Astrocyte (in vitro differentiated cells and primary cell): ENCODE data around the gene ADORA1. TPM values are rescaled to one million over a fixed set of nuclear protein-coding genes. Genes with fewer than 3 reads are reported as not detected.

Experiments
- DNase-seq: peaks from one replicate; pipeline ENCODE4 v3.0.0-alpha.2; 2010; ENCODE audit warnings: low read depth
- FAIRE-seq: peaks from 2 replicates; lab custom pipeline; 2011; peaks lifted over from hg19 to GRCh38; lab: Jason Lieb, UNC
- H2AFZ ChIP-seq: 2 replicates; pipeline ENCODE4 v1.6.0; 2012; ENCODE audit warnings: low read depth, low read length, inconsistent platforms
- H3K27ac ChIP-seq: 2 replicates; pipeline ENCODE4 v1.5.1; 2011; ENCODE audit warnings: low read depth, low read length, inconsistent platforms
- H3K27me3 ChIP-seq: 2 replicates; pipeline ENCODE4 v1.6.0; 2011; ENCODE audit warnings: low read length, inconsistent platforms; ENCODE audit not compliant: insufficient read depth
- H3K36me3 ChIP-seq: 2 replicates; pipeline ENCODE4 v1.5.1; 2011; ENCODE audit warnings: low read length, inconsistent platforms; ENCODE audit not compliant: insufficient read depth
- H3K4me1 ChIP-seq: 2 replicates; pipeline ENCODE4 v1.5.1; 2011; ENCODE audit warnings: low read length, inconsistent platforms; ENCODE audit not compliant: insufficient read depth
- H3K4me2 ChIP-seq: 2 replicates; pipeline ENCODE4 v1.6.0; 2012; ENCODE audit warnings: low read length, inconsistent platforms
- H3K4me3 ChIP-seq: 2 replicates; pipeline ENCODE4 v1.5.1; 2011; ENCODE audit warnings: low read depth, mild to moderate bottlenecking, low read length, inconsistent platforms; ENCODE audit not compliant: insufficient read depth
- H3K79me2 ChIP-seq: 2 replicates; pipeline ENCODE4 v1.6.0; 2012; ENCODE audit warnings: mild to moderate bottlenecking, low read length, inconsistent platforms; ENCODE audit not compliant: insufficient read depth
- H3K9ac ChIP-seq: 2 replicates; pipeline ENCODE4 v1.6.0; 2012; ENCODE audit warnings: mild to moderate bottlenecking, low read length, inconsistent platforms
- H3K9me3 ChIP-seq: 2 replicates; pipeline ENCODE4 v1.5.1; 2012; ENCODE audit warnings: low read depth, mild to moderate bottlenecking, low read length, inconsistent platforms; ENCODE audit not compliant: insufficient read depth
- H4K20me1 ChIP-seq: 2 replicates; pipeline ENCODE4 v1.6.0; 2012; ENCODE audit warnings: low read length, inconsistent platforms; ENCODE audit not compliant: insufficient read depth
- H3K27ac Mint-ChIP-seq: one replicate; pipeline ENCODE4 v1.8.0; 2021; ENCODE audit warnings: mild to moderate bottlenecking, mixed read lengths; ENCODE audit not compliant: unreplicated experiment
- H3K27me3 Mint-ChIP-seq: one replicate; pipeline ENCODE4 v1.8.0; 2021; ENCODE audit warnings: low read depth, mixed read lengths; ENCODE audit not compliant: unreplicated experiment
- H3K36me3 Mint-ChIP-seq: one replicate; pipeline ENCODE4 v1.8.0; 2021; ENCODE audit warnings: low read depth, mixed read lengths; ENCODE audit not compliant: unreplicated experiment
- H3K4me1 Mint-ChIP-seq: one replicate; pipeline ENCODE4 v1.8.0; 2021; ENCODE audit warnings: low read depth, mixed read lengths; ENCODE audit not compliant: unreplicated experiment
- H3K4me3 Mint-ChIP-seq: one replicate; pipeline ENCODE4 v1.8.0; 2021; ENCODE audit warnings: mild to moderate bottlenecking, moderate library complexity, mixed read lengths; ENCODE audit not compliant: unreplicated experiment
- H3K9me3 Mint-ChIP-seq: one replicate; pipeline ENCODE4 v1.8.0; 2021; ENCODE audit warnings: mild to moderate bottlenecking, mixed read lengths; ENCODE audit not compliant: unreplicated experiment
- CTCF ChIP-seq: IDR thresholded peaks from 2 replicates; pipeline ENCODE4 v1.5.1; 2011; ENCODE audit warnings: low read depth, mild to moderate bottlenecking, inconsistent platforms, low read length, moderate library complexity; ENCODE audit not compliant: insufficient read depth
- EZH2 ChIP-seq: IDR thresholded peaks from 2 replicates; pipeline ENCODE4 v1.6.1; 2012; ENCODE audit warnings: mild to moderate bottlenecking, low read length, inconsistent platforms; ENCODE audit not compliant: insufficient read depth
- total RNA-seq: library from RNA; stranded (reverse); gene quantifications from 2 replicates; pipeline ENCODE4 v1.2.1, GENCODE V29; 2021

The ADORA1 gene
- total RNA-seq, 1 donor from 2014 or later, result 5.7 TPM

GRCh38 chr1:203113308-203113707, 14.2 kb upstream of the ADORA1 start:
- Mint-ChIP-seq H3K27ac (no peak overlapping the region), H3K4me1 (no peaks in the 10 kb centered on the region), H3K9me3 (peaks cover 1% of the 10 kb centered on the region), H3K27me3 (peaks cover 45% of the 10 kb centered on the region), H3K4me3 (no peak overlapping the region), H3K36me3 (no peaks in the 10 kb centered on the region)
- Histone ChIP-seq H3K4me2 (no peak overlapping the region), H3K27ac (no peak overlapping the region), H3K4me1 (no peaks in the 10 kb centered on the region), H4K20me1 (no peaks in the 10 kb centered on the region), H3K9me3 (no peaks in the 10 kb centered on the region), H3K9ac (no peak overlapping the region), H3K36me3 (no peaks in the 10 kb centered on the region), H3K79me2 (no peaks in the 10 kb centered on the region), H3K4me3 (no peak overlapping the region), H3K27me3 (peaks cover 65% of the 10 kb centered on the region), H2AFZ (no peak overlapping the region)
- TF ChIP-seq EZH2 (no peak), CTCF (no peak)
- DNase-seq (no peak), FAIRE-seq (no peak)

- no peaks in the 10 kb centered on the region for H3K79me2 ChIP-seq
- Mint-ChIP-seq H3K4me1 (no peaks in the 10 kb centered on the region), H3K9me3 (peaks cover 1% of the 10 kb centered on the region), H3K4me3 (no peak overlapping the region), H3K36me3 (no peaks in the 10 kb centered on the region), H3K27me3 (peaks cover 47% of the 10 kb centered on the region), H3K27ac (no peak overlapping the region)
- no peak overlapping the region for H3K4me3 ChIP-seq
- DNase-seq (no peak), FAIRE-seq (no peak)
- peaks cover 67% of the 10 kb centered on the region for H3K27me3 ChIP-seq
- H3K9me3 ChIP-seq, result no peaks in the 10 kb centered on the region
- no peak for TF ChIP-seq EZH2
- no peak for TF ChIP-seq CTCF
- no peak overlapping the region for H3K9ac ChIP-seq
- no peaks in the 10 kb centered on the region for H4K20me1 ChIP-seq
- no peak overlapping the region for H2AFZ ChIP-seq
- H3K36me3 ChIP-seq, result no peaks in the 10 kb centered on the region
- no peak overlapping the region for H3K4me2 ChIP-seq
- no peak overlapping the region for H3K27ac ChIP-seq
- H3K4me1 ChIP-seq, result no peaks in the 10 kb centered on the region
Measured at GRCh38 chr1:203114202-203114601, 13.3 kb upstream of the ADORA1 start.

- H3K4me1 Mint-ChIP-seq, result no peaks in the 10 kb centered on the region
- no peaks in the 10 kb centered on the region for H3K36me3 Mint-ChIP-seq
- H3K4me3 Mint-ChIP-seq, result no peak overlapping the region
- Histone ChIP-seq H4K20me1 (no peaks in the 10 kb centered on the region), H3K9me3 (no peaks in the 10 kb centered on the region), H3K36me3 (no peaks in the 10 kb centered on the region), H3K4me3 (no peak overlapping the region), H3K4me1 (no peaks in the 10 kb centered on the region), H3K4me2 (no peak overlapping the region), H3K27ac (no peak overlapping the region), H3K27me3 (peaks cover 52% of the 10 kb centered on the region), H3K79me2 (no peaks in the 10 kb centered on the region), H3K9ac (no peak overlapping the region), H2AFZ (no peak overlapping the region)
- DNase-seq (no peak), FAIRE-seq (no peak)
- H3K27me3 Mint-ChIP-seq, result peaks cover 55% of the 10 kb centered on the region
- H3K27ac Mint-ChIP-seq, result no peak overlapping the region
- TF ChIP-seq EZH2 (no peak), CTCF (no peak)
- H3K9me3 Mint-ChIP-seq, result peaks cover 1% of the 10 kb centered on the region
Measured at GRCh38 chr1:203116091-203116820, 11.3 kb upstream of the ADORA1 start.
